HCT116 (cell line): ENCODE results near the gene NAV3. TPM values are rescaled to one million over a fixed set of nuclear protein-coding genes. Genes with fewer than 3 reads are reported as not detected.

ENCODE experiments used
- ATAC-seq: fragments of 200-7000 bp; cut with Tn5 transposase; 2 replicates; pipeline ENCODE4 v1.9.1; 2020; ENCODE audit warnings: mild to moderate bottlenecking, moderate library complexity
- BruUV-seq: library from RNA; stranded (reverse); fragments of 400-500 nt; replicated peaks from 2 replicates; lab custom pipeline; 2021; lab: Mats Ljungman, UMichigan
- CTCF ChIA-PET: fragments of 300-600 bp; sonication (Branson Sonifier 250); formaldehyde crosslinking; loops from one replicate; lab custom pipeline; 2021; ENCODE audit warnings: antibody characterized with exemption; lab: Charles Lee
- POLR2A ChIA-PET: fragments of 300-600, 350-600 bp; sonication (Branson Sonifier 250); formaldehyde crosslinking; loops from one replicate; lab custom pipeline; 2021; ENCODE audit warnings: antibody characterized with exemption; lab: Charles Lee
- RAD21 ChIA-PET, 2 experiments: fragments of 300-600 bp; sonication (Branson Sonifier 250); formaldehyde crosslinking; loops; one replicate each; lab custom pipeline; 2023; ENCODE audit warnings: low total read pairs in 2 of 2; ENCODE audit not compliant: uncharacterized antibody in 2 of 2, unreplicated experiment in 2 of 2, low non-redundant PET in 1 of 2; lab: Charles Lee
- DNase-seq: peaks from one replicate; pipeline ENCODE4 v3.0.0-alpha.2; 2010; ENCODE audit warnings: low read depth, low spot score
- H2AFZ ChIP-seq: fragments of 200-600 bp; shearing (Covaris generic), sonication (generic); 2 replicates; pipeline ENCODE4 v1.6.1; 2017; ENCODE audit warnings: low read depth, mixed run types, mixed read lengths, antibody characterized with exemption, low read length; ENCODE audit not compliant: poor library complexity, severe bottlenecking
- H3K27ac ChIP-seq: 2 replicates; pipeline ENCODE4 v1.5.1; 2012; ENCODE audit warnings: low read depth, low read length
- H3K27me3 ChIP-seq: fragments of 200-600 bp; sonication (generic); 2 replicates; pipeline ENCODE4 v1.6.1; 2016; ENCODE audit warnings: mixed run types, low read length, mixed read lengths; ENCODE audit not compliant: insufficient read depth
- H3K36me3 ChIP-seq, 2 experiments: fragments of 200-500 bp in 1 of 2; fragments of 200-600 bp in 1 of 2; sonication (Bioruptor generic) in 1 of 2; sonication (generic) in 1 of 2; 2 replicates each; pipeline versions ENCODE4 v1.5.1 to v1.6.1; 2014 to 2016; ENCODE audit warnings: low read length in 2 of 2, inconsistent platforms in 1 of 2, mixed read lengths in 1 of 2, mixed run types in 1 of 2; ENCODE audit not compliant: insufficient read depth in 2 of 2, control insufficient read depth in 1 of 2
- H3K4me1 ChIP-seq, 2 experiments: fragments of 200-600 bp in 1 of 2; sonication (generic) in 1 of 2; 2 replicates each; pipeline versions ENCODE4 v1.5.1 to v1.6.1; 2012 to 2017; ENCODE audit warnings: low read length in 2 of 2, inconsistent platforms in 1 of 2, mild to moderate bottlenecking in 1 of 2, mixed read lengths in 1 of 2, mixed run types in 1 of 2, moderate library complexity in 1 of 2; ENCODE audit not compliant: insufficient read depth in 2 of 2, control insufficient read depth in 1 of 2
- H3K4me2 ChIP-seq: fragments of 200-600 bp; sonication (generic); 2 replicates; pipeline ENCODE4 v1.6.1; 2017; ENCODE audit warnings: mixed run types, low read length, mixed read lengths
- H3K4me3 ChIP-seq, 2 experiments: fragments of 200-600 bp in 1 of 2; sonication (generic) in 1 of 2; replicated peaks in 1 of 2; 2 replicates each; pipeline ENCODE4 v1.5.1; 2011 to 2016; ENCODE audit warnings: low read length in 2 of 2, control low read depth in 1 of 2, low read depth in 1 of 2, mild to moderate bottlenecking in 1 of 2, mixed read lengths in 1 of 2, mixed run types in 1 of 2
- H3K79me2 ChIP-seq: fragments of 200-600 bp; sonication (generic); 2 replicates; pipeline ENCODE4 v1.6.1; 2017; ENCODE audit warnings: mild to moderate bottlenecking, mixed run types, low read length, moderate library complexity, mixed read lengths; ENCODE audit not compliant: insufficient read depth
- H3K9ac ChIP-seq: fragments of 200-600 bp; sonication (generic); 2 replicates; pipeline ENCODE4 v1.6.1; 2016; ENCODE audit warnings: low read length, mixed read lengths
- H3K9me2 ChIP-seq: fragments of 200-600 bp; sonication (generic), shearing (Covaris generic); 2 replicates; pipeline ENCODE4 v1.6.1; 2017; ENCODE audit warnings: mixed run types, mild to moderate bottlenecking, moderate library complexity; ENCODE audit not compliant: insufficient read depth
- H3K9me3 ChIP-seq, 2 experiments: fragments of 200-500 bp in 1 of 2; fragments of 200-600 bp in 1 of 2; sonication (Bioruptor generic) in 1 of 2; sonication (generic) in 1 of 2; 2 replicates each; pipeline ENCODE4 v1.6.1; 2014 to 2017; ENCODE audit warnings: low read length in 2 of 2, mixed read lengths in 2 of 2, inconsistent platforms in 1 of 2, low read depth in 1 of 2, mild to moderate bottlenecking in 1 of 2, mixed run types in 1 of 2, moderate library complexity in 1 of 2; ENCODE audit not compliant: control insufficient read depth in 1 of 2, insufficient read depth in 1 of 2
- H4K20me1 ChIP-seq: fragments of 200-600 bp; sonication (generic), shearing (Covaris generic); 2 replicates; pipeline ENCODE4 v1.6.1; 2017; ENCODE audit warnings: mixed run types, mild to moderate bottlenecking, moderate library complexity; ENCODE audit not compliant: insufficient read depth
- CBX3 ChIP-seq: IDR thresholded peaks from 2 replicates; pipeline ENCODE4 v1.6.1; 2012; ENCODE audit warnings: low read depth
- CEBPB ChIP-seq: IDR thresholded peaks from 2 replicates; pipeline ENCODE4 v1.6.1; 2012; ENCODE audit warnings: low read depth
- EGR1 ChIP-seq: IDR thresholded peaks from 2 replicates; pipeline ENCODE4 v1.6.1; 2012; ENCODE audit warnings: low read depth
- EZH2 ChIP-seq: fragments of 200-600 bp; sonication (generic); IDR thresholded peaks from 2 replicates; pipeline ENCODE4 v1.6.1; 2017; ENCODE audit warnings: antibody characterized with exemption, mixed run types
- FOSL1 ChIP-seq: IDR thresholded peaks from 2 replicates; pipeline ENCODE4 v1.6.1; 2012; ENCODE audit warnings: low read depth
- POLR2AphosphoS5 ChIP-seq: IDR thresholded peaks from 2 replicates; pipeline ENCODE4 v1.6.1; 2011; ENCODE audit warnings: mild to moderate bottlenecking, low read depth, low read length, moderate library complexity
- SIN3A ChIP-seq: IDR thresholded peaks from 2 replicates; pipeline ENCODE4 v1.6.1; 2012; ENCODE audit warnings: low read depth
- intact Hi-C: fragments of 100-400 bp; cut with micrococcal nuclease; formaldehyde crosslinking; loops from 2 replicates; pipeline ENCODE4 v1.10.0; 2022
- total RNA-seq: library from RNA; stranded (reverse); gene quantifications from one replicate; pipeline ENCODE4 v1.2.1, GENCODE V29; 2021; ENCODE audit not compliant: unreplicated experiment
- TF ChIP-seq, protein P1 (sequence below): IDR thresholded peaks from 2 replicates; pipeline ENCODE4 v1.6.1; 2012
- TF ChIP-seq, protein P2 (sequence below), 3 experiments: fragments of 200-600 bp in 1 of 3; sonication (generic) in 1 of 3; IDR thresholded peaks in 2 of 3; conservative IDR thresholded peaks in 1 of 3; 2 replicates each; pipeline ENCODE4 v1.5.1; 2012 to 2017; ENCODE audit warnings: low read depth in 2 of 3, low read length in 2 of 3, antibody characterized with exemption in 1 of 3, borderline replicate concordance in 1 of 3, control low read depth in 1 of 3, mild to moderate bottlenecking in 1 of 3, mixed read lengths in 1 of 3, mixed run types in 1 of 3, moderate library complexity in 1 of 3; ENCODE audit not compliant: insufficient read depth in 1 of 3
- TF ChIP-seq, protein P3 (sequence below): IDR thresholded peaks from 2 replicates; pipeline ENCODE4 v1.6.1; 2011; ENCODE audit warnings: mild to moderate bottlenecking, low read length, moderate library complexity; ENCODE audit not compliant: insufficient replicate concordance; ENCODE audit errors: extremely low read depth

NAV3 gene
- total RNA-seq, 1 experiment from 2014 or later: 7.8 TPM

DNA sequence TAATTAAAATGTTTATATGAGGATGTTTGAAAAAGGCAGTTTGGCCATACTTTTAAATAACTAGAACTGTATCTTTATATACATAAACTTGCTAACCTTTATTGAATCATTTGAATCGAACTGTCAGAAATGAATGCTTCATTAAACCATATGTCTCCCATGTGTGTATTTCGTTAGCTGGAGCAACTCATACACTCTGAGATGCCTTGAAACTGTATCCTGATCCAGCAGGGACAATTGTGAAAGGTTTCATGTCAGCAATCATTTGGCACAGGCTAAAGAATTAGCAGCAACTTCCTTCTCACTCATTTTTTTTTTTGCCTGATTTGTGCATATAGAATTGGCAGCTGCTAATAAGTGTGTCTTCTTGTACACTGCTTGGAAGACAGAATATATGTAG is 109.9 kb downstream of the NAV3 start:
- H2AFZ ChIP-seq: peak overlapping the region; percentile 5
- H3K36me3 ChIP-seq: no peaks in the 10 kb centered on the region
- H3K4me3 ChIP-seq: peak overlapping the region; percentile 19 to 42
- TF ChIP-seq, protein P1, sequence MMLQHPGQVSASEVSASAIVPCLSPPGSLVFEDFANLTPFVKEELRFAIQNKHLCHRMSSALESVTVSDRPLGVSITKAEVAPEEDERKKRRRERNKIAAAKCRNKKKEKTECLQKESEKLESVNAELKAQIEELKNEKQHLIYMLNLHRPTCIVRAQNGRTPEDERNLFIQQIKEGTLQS: no peak
- no peak for TF ChIP-seq FOSL1
- TF ChIP-seq, protein P2, sequence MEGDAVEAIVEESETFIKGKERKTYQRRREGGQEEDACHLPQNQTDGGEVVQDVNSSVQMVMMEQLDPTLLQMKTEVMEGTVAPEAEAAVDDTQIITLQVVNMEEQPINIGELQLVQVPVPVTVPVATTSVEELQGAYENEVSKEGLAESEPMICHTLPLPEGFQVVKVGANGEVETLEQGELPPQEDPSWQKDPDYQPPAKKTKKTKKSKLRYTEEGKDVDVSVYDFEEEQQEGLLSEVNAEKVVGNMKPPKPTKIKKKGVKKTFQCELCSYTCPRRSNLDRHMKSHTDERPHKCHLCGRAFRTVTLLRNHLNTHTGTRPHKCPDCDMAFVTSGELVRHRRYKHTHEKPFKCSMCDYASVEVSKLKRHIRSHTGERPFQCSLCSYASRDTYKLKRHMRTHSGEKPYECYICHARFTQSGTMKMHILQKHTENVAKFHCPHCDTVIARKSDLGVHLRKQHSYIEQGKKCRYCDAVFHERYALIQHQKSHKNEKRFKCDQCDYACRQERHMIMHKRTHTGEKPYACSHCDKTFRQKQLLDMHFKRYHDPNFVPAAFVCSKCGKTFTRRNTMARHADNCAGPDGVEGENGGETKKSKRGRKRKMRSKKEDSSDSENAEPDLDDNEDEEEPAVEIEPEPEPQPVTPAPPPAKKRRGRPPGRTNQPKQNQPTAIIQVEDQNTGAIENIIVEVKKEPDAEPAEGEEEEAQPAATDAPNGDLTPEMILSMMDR (IDR thresholded peaks at IDR 0.05 in 2 of 3, conservative IDR thresholded peaks at IDR 0.05 in 1 of 3; ENCODE audit: borderline replicate concordance in 1 of 3, insufficient read depth in 1 of 3, low read depth in 2 of 3, low read length in 2 of 3): no peak
- TF ChIP-seq CBX3: no peak
- no peak for TF ChIP-seq EGR1
- TF ChIP-seq POLR2AphosphoS5: no peak
- TF ChIP-seq SIN3A: no peak
- TF ChIP-seq, protein P3, sequence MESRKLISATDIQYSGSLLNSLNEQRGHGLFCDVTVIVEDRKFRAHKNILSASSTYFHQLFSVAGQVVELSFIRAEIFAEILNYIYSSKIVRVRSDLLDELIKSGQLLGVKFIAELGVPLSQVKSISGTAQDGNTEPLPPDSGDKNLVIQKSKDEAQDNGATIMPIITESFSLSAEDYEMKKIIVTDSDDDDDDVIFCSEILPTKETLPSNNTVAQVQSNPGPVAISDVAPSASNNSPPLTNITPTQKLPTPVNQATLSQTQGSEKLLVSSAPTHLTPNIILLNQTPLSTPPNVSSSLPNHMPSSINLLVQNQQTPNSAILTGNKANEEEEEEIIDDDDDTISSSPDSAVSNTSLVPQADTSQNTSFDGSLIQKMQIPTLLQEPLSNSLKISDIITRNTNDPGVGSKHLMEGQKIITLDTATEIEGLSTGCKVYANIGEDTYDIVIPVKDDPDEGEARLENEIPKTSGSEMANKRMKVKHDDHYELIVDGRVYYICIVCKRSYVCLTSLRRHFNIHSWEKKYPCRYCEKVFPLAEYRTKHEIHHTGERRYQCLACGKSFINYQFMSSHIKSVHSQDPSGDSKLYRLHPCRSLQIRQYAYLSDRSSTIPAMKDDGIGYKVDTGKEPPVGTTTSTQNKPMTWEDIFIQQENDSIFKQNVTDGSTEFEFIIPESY: no peak
- no peak for TF ChIP-seq EZH2
- TF ChIP-seq CEBPB: no peak
- peak overlapping the region; percentile 69 for H3K27ac ChIP-seq
- peaks cover 31 to 73% of the 10 kb centered on the region in 2 experiments for H3K4me1 ChIP-seq
- H3K9ac ChIP-seq: peak overlapping the region; percentile 46
- ChIA-PET CTCF (interaction anchor here (0.9 to 1.8 kb wide), 2 partner anchors 9 to 15 kb away, joined by 3 to 9 read pairs; no protein-coding TSS in a partner anchor), RAD21 (no interaction called here), POLR2A (no interaction called here)
- BruUV-seq: TSS peak; percentile 74
- DNase-seq: no peak
- peak overlapping the region; percentile 73 for H3K4me2 ChIP-seq
- no peaks in the 10 kb centered on the region for H3K79me2 ChIP-seq
- no peaks in the 10 kb centered on the region for H3K9me2 ChIP-seq
- H3K27me3 ChIP-seq: no peaks in the 10 kb centered on the region
- H3K9me3 ChIP-seq: no peaks in the 10 kb centered on the region
- intact Hi-C loops: no loop called here
- ATAC-seq: peak; percentile 41
- no peaks in the 10 kb centered on the region for H4K20me1 ChIP-seq
